Chondrocyte (in vitro differentiated cells): ENCODE results near the gene LAMB2. TPM values are rescaled to one million over a fixed set of nuclear protein-coding genes. Genes with fewer than 3 reads are reported as not detected.

Experiments
- DNase-seq: peaks from one replicate; pipeline ENCODE4 v3.0.0; 2021; ENCODE audit warnings: mixed read lengths, low spot score
- H3K27ac Mint-ChIP-seq: one replicate; pipeline ENCODE4 v1.8.0; 2021; ENCODE audit warnings: mild to moderate bottlenecking, moderate library complexity, mixed read lengths; ENCODE audit not compliant: unreplicated experiment
- H3K27me3 Mint-ChIP-seq: 2 replicates; pipeline ENCODE4 v1.8.0; 2021; ENCODE audit warnings: low read depth, mixed read lengths
- H3K36me3 Mint-ChIP-seq: 2 replicates; pipeline ENCODE4 v1.8.0; 2021; ENCODE audit warnings: low read depth, mixed read lengths
- H3K4me1 Mint-ChIP-seq: 2 replicates; pipeline ENCODE4 v1.8.0; 2021; ENCODE audit warnings: low read depth, mild to moderate bottlenecking, mixed read lengths
- H3K4me3 Mint-ChIP-seq: one replicate; pipeline ENCODE4 v1.8.0; 2021; ENCODE audit warnings: mild to moderate bottlenecking, moderate library complexity, mixed read lengths; ENCODE audit not compliant: unreplicated experiment
- H3K9me3 Mint-ChIP-seq: 2 replicates; pipeline ENCODE4 v1.8.0; 2021; ENCODE audit warnings: low read depth, mixed read lengths
- CTCF ChIP-seq: fragments of 200-600 bp; sonication (generic); IDR thresholded peaks from 2 replicates; pipeline ENCODE4 v1.5.0; 2021; ENCODE audit warnings: antibody characterized with exemption, mild to moderate bottlenecking, moderate library complexity
- total RNA-seq: library from RNA; stranded (reverse); gene quantifications from 3 replicates; pipeline ENCODE4 v1.2.1, GENCODE V29; 2021

LAMB2 gene
- total RNA-seq, 1 donor from 2014 or later: 1,075 TPM

DNA sequence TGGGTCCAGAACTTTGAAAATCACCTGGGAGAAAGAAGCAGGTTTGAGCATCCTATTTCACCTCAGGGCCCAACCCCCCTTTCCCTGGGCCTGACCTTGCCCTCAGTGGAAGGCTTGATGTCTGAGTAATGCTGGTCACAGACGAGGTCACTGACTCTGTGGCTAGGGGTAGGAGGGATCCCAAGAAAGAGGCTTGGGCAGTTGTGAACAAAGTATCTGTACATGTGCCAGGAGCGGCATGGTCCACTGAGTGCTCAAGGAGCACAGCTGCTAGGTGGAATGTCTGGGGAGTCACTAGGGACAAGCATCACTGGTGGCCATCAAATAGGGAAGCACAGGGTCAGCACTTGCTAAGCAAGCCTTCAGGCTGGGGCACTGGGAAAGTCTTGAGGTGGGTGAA is 25.9 kb upstream of the LAMB2 start:
- no peak for DNase-seq
- Mint-ChIP-seq H3K4me1 (no peaks in the 10 kb centered on the region), H3K27ac (no peak overlapping the region), H3K9me3 (no peaks in the 10 kb centered on the region), H3K36me3 (peaks cover 5% of the 10 kb centered on the region), H3K4me3 (no peak overlapping the region), H3K27me3 (no peaks in the 10 kb centered on the region)
- TF ChIP-seq CTCF: no peak

DNA sequence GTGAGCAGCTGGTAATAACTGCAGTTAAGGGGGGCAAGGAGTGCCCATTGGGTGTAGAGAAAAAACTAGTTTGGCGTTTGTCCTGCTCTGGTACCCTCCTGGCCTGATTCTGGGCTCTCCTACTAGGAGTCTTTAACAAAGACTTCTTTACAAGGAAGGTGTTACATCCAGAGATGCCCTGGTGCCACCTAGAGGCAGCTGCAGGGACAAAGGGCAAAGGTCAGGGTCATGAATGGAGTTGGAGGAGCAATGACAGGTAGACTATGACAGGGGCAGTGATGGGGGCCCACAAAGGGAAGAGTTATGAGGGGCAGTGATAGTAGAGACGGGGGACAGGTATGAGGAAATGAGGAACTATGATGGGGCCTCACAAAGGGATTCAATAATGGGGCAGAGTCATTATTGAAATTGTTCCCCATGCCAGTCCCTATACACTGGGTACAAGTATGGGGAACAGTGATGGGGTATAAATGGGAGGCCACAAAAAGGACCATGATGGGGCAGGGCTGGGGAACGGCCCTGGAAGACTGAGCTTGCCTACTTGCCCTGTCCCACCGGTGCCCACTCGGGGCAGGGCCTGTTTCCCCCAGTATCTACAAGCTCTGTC is 25.4 kb upstream of the LAMB2 start:
- H3K27ac Mint-ChIP-seq: no peak overlapping the region
- TF ChIP-seq CTCF: peak; percentile 40
- no peak for DNase-seq
- H3K4me1 Mint-ChIP-seq: no peaks in the 10 kb centered on the region
- no peaks in the 10 kb centered on the region for H3K27me3 Mint-ChIP-seq
- no peaks in the 10 kb centered on the region for H3K36me3 Mint-ChIP-seq
- H3K9me3 Mint-ChIP-seq: no peaks in the 10 kb centered on the region
- no peak overlapping the region for H3K4me3 Mint-ChIP-seq

DNA sequence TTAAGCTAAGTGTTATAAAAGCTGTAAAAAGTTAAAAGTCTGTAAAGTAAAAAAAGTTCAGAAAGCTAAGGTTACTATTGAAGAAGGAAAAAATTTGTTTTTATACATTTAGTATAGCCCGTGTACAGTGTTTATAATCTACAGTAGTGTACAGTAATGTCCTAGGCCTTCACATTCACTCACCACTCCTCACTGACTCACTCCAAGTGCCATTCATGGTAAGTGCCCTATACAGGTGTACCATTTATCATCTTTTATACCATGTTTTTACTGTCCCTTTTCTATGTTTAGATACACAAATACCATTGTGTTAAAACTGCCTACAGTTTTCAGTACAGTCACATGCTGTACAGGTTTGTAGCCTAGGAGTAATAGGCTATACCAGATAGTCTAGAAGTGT is 24.4 kb upstream of the LAMB2 start:
- H3K4me3 Mint-ChIP-seq: no peak overlapping the region
- no peak for TF ChIP-seq CTCF
- DNase-seq: no peak
- no peaks in the 10 kb centered on the region for H3K36me3 Mint-ChIP-seq
- H3K27me3 Mint-ChIP-seq: no peaks in the 10 kb centered on the region
- no peak overlapping the region for H3K27ac Mint-ChIP-seq
- no peaks in the 10 kb centered on the region for H3K4me1 Mint-ChIP-seq
- no peaks in the 10 kb centered on the region for H3K9me3 Mint-ChIP-seq

GRCh38 chr3:49153349-49153912 is 20.6 kb upstream of the LAMB2 start:
- no peak for TF ChIP-seq CTCF
- Mint-ChIP-seq H3K27ac (no peak overlapping the region), H3K36me3 (no peaks in the 10 kb centered on the region), H3K4me1 (no peaks in the 10 kb centered on the region), H3K9me3 (no peaks in the 10 kb centered on the region), H3K27me3 (no peaks in the 10 kb centered on the region), H3K4me3 (no peak overlapping the region)
- DNase-seq: no peak

DNA sequence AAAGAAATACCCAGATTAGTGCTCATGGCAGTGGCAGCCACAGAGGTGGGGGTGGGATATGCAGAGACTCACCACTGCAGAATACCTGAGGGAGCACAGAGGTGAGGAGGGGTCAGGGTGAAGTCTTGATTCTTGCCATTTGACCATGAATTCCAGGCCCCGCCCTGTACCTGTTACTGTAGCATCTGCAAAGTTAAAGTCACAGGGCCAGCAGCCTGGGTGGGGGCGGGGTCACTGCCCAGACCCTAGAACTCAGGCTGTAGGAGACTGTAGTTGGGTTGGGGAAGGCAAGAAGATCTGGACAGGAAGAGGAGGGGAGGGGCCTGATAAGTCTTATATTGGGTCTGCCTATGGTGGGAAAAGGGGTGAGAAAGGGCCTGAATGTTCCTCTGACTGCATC is 18.8 kb upstream of the LAMB2 start:
- Mint-ChIP-seq H3K27ac (no peak overlapping the region), H3K4me1 (no peaks in the 10 kb centered on the region), H3K27me3 (no peaks in the 10 kb centered on the region), H3K9me3 (no peaks in the 10 kb centered on the region), H3K4me3 (no peak overlapping the region), H3K36me3 (no peaks in the 10 kb centered on the region)
- DNase-seq: no peak
- no peak for TF ChIP-seq CTCF
